ENCODE results near the gene ATF4.

The ATF4 gene

DNA sequence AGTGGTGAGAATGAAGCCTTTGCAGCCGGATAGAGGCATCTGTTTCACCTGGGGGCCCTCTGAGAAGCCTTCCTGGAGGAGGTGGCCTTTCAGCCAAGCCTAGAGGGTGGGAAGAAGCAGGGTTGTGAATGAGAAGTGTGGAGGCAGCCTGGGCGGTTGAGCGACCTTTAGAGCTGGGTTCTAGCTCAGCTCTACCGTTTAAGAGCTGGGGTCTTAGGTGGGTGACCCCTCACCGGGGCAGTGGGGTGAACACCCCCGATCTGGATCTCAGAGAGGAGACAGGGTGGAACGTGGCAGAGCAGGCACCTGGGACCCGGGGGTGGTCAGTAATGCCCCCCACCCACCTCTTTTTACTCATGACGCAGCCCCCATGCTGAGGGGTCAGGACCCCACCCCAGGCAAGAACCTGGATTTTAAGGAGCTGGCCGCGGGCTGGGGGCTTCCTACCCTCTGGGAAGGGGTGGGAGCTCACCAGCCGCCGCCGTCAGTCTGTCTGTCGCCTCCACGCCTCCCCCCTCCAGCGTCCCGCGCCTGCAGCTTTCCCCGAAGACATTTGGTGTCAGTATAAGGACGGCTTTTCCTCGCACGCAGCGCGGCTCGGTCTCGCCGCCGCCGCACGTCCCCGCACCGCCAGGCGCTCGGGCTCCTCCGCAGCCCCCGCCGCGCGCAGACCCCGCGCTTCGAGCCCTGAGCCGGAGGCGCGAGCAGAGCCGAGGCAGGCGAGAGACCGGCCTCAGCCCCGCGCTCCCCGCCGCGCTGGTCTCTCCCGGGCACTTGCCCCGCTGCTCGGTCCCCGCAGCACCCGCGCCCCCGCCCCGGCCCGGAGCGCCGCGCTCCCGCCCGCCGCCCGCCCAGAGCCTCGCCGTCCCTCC, 36.8 kb downstream of the ATF4 start:
- DNase-seq (ENCODE audit: low read depth in 2 of 2) = no peak

DNA sequence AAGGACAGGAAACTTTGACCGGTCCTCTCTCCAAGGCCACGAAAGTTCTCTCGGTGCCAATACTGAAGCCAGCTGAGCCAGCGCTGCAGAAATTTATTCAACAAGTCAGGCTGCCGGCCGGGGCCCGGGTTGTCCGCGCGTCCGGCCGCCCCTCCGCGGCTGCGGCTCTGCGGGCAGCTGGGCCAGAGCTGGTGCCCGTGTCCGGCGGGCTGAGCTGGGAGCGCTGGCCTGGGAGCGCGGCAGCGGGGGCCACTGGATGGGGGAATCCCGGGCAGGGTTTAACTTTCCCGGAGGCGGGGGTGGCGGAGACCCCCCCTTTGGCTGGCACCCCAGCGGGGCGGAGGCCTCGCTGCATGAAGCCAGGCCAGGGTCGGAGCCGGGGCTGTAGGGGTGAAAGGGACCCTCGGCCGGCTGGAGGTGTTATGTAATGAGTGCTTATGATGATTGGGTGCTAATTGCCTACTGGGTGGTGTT, 37.9 kb downstream of the ATF4 start:
- DNase-seq (ENCODE audit: low read depth in 2 of 2) = no peak

DNA sequence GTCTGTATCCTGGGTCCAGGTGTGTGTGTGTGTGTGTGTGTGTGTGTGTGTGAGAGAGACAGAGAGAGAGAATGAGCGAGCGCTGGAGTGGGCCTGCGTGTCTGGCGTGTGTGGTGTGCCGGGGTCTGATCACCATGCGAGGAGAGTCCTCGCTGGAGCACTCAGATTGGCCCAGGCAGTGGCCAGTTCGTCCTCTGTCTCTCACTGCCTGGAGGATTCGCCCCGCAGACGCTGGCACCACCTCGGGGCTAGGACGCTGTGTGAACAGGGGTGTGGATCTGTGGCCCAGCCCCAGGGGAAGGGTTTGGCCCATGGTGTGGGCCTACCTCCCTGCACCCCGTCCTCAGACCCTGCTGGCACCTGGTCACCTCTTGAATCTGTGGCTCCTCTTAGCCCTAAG, 38.6 kb downstream of the ATF4 start:
- no peak for DNase-seq (ENCODE audit: low read depth in 2 of 2)

DNA sequence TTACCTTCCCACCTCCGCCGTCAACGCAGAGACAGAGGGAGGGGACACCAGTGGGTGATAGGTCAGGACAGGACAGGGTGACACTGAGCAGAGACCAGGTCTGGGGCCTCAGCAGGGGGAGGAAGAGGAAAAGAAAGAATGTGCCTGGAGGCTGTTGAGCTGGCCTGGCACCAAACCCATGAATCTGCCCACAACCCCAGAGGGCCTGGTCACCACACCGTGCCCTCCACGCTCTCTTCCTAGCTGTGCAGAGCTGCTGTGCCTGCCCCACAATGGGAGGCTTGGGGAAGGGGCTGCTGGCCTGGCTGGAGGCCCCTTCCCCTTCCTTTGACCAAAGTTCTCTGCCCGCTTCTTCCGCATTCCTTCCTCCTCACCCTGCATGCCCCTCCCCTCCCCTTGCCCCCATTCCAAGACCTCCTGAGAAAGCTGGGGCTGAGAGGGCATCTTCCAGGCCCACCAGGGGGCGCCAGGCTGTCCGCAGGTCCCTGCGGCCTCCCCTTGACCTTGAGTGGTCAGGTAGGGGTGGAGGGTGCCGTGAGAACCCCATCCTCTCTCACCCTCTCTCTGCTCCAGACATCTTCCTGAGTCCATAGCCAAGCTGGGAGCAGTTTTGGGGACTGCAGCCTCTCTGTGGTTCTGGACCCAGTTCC, 39.2 kb downstream of the ATF4 start:
- no peak for DNase-seq (ENCODE audit: low read depth in 2 of 2)

DNA sequence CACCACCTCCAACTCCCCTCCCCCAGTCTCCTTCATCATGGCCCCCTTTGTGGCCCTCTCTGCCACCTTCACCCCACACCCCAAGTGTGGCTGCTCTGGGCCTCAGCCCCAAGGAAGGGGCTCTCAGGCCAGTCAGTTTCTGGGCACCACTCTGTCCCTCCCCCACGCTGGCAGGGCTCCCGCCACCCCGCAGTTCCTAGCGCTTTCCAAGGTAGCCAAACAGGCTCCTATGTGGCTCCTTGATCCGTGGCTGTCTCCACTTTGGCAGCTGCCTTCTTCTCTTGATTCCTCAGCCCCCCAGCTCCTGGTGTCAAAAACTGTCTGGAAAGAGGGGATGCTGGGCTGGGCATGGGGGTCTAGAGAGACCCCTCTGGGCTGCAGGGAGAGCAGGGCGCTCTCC, 39.8 kb downstream of the ATF4 start:
- DNase-seq (ENCODE audit: low read depth in 2 of 2) = no peak

DNA sequence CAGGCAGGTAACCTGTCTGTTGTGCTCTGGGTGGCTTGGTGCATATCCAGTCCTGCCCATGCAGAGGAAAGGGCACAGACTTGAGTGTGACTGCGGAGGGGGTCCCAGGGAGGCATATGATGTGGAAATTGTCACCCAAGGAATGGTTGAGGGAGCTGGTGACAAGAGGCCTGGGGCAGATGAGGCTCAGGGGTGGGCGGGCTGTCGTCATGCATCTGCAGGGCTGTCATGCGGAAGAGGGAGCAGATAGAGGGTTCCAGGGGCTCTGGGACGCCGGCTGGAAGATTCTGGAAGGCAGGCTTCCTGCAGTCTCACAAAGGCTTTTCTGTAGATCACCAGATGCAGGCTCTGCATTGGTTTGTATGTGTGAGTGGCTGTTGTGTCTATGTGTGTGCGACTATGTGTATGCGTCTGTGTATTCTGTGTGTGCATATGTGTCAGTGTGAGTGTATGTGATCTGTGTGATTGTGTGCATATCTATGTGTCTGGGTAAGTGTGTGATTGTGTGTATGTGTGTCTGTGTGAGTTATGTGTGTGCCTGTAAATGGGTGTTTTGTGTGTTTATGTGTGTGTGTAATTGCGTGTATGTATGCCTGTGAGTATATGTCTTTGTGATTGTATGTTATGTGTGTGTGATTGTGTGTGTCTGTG, 42.6 kb downstream of the ATF4 start:
- DNase-seq (ENCODE audit: low read depth in 2 of 2) = no peak

DNA sequence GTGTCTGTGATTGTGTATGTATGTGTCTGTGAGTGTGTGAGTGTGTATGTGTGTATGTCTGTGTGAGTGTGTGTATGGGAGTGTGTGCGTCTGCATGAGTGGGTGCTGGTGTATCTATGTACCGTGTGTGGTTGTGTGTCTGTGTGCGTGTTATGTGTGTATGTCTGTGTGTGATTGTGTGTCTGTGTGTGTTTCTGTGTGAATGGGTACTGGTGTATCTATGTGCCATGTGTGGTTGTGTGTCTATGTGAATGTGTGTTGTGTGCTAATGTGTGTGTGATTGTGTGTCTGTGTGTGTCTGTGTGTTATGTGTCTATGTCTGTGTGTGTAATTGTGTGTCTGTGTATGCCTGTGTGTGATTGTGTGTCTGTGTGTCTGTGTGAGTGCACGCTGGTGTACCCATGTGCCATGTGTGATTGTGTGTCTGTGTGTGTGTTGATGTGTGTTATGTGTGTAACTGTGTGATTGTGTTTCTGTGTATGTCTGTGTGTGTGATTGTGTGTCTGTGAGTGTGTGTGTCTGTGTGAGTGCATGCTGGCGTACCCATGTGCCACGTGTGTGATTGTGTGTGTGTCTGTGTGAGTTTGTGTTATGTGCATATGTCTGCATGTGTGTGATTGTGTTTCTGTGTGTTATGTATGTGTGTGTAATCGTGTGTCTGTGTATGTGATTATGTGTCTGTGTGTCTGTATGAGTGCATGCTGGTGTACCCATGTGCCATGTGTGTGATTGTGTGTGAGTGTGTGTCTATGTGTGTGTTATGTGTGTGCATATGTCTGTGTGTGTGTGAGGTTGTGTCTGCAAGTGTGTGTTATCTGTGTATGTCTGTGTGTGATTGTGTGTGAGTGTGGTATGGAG, 43.4 kb downstream of the ATF4 start:
- DNase-seq (ENCODE audit: low read depth in 2 of 2) = no peak

DNA sequence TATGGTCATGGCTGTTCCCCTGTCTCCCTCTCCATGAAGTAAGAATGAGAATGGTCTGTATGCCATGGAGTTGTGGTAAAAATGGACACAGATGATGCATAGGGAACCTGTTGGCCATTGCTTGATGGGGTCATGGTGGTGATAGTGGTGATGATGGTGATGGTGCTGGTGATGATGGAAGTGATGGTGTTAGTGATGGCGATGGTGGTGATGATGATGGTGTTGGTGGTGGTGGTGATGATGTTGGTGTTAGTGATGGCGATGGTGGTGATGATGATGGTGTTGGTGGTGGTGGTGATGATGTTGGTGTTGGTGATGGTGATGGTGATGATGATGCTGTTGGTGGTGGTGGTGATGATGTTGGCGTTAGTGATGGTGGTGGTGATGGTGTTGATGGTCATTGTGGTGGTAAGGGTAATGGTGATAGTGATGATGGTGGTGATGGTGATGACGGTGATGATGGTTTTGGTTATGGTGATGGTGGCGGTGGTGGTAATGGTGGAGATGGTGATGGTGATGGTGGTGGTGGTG, 45.1 kb downstream of the ATF4 start:
- DNase-seq (ENCODE audit: low read depth in 2 of 2) = no peak

DNA sequence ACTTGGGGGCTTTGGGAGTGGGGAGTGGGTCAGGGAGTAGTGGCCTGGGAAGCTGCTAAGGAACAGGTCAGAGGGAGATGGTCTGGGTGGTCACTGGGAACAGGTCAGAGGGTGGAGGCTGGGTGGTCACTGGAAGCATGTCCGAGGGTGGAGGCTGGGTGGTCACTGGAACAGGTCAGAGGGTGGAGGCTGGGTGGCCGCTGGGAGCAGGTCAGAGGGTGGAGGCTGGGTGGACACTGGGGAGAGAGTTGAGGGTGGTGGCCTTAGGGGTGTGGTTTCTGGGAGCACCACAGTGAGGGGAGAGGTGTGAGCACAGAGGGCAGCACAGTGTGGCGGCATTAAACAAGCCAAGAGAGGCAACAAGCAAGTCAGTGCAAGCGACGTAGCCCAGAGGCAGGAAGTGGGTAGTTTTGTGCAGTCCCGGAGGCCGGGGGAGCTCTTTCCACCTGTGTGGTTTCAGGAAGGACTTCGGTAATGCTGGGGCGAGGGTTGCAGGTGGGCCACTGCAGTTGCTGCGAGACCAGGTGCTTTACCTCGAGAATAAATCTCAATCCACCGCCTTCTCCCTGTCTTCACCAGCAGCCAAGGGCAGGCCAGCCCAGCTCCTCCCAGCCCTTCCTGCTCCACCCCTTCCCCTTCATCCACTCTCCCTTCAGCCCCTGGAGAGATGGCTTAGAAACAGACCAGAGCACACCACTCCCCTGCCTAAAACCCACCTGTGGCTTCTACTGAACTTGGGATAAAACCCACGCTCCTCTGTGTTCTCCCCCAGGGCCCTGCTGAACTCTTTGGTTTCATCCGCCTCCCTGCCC, 47.0 kb downstream of the ATF4 start:
- DNase-seq (ENCODE audit: low read depth in 2 of 2) = peak in 1 of 2 donors; percentile 17

DNA sequence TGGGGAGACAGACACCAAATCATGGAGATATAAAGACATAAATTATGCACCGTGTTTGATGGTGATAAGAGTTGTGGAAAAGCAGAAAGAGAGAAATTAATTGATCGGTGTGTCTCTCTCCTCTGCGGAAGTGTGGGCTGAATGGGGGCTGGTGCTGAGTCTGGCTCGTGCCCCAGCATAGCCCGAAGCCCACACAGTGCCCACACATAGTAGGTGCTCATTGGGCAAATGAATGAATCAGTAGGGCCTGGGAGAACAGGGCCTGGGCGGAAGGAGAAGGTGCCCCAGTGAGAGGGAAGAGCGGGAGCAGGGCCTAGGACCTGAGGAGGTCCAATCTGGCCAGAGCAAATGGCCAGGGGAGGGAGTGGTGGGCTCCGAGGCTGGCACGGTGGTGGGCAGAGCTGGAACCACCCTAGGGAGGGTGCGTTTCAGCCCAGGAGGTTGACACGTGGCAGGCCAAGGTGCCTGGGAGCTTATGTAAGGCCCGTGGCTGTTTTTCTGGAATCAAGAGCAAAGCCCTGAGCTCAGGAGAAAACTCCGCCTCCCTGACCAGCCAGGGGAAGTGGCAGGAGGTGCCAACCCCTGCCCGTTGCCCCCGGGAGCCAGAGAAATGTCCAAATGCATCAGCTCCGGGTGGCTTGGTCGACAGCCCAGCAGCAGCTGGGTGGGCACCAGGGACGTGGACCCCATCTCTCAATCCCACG, 48.1 kb downstream of the ATF4 start:
- no peak for DNase-seq (ENCODE audit: low read depth in 2 of 2)

DNA sequence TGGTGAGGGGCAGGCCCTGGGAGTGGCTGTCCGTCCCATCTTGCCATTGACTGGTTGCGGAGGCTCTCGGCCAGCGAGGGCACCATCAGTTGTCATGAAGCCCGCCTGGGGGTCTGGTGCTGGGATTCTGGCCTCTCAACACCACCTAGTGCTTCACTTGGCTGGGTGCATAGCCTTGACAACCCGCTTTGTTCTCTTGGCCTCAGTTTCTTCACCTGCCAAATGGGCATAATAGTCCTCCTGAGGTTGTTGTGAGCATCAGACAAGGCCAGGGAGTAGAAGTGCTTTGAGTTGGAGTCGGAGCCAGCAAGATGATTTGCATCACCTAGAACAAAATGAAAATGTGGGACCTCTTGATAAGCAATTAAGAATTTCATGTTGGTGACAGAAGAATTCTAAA, 48.7 kb downstream of the ATF4 start:
- DNase-seq (ENCODE audit: low read depth in 2 of 2) = no peak

DNA sequence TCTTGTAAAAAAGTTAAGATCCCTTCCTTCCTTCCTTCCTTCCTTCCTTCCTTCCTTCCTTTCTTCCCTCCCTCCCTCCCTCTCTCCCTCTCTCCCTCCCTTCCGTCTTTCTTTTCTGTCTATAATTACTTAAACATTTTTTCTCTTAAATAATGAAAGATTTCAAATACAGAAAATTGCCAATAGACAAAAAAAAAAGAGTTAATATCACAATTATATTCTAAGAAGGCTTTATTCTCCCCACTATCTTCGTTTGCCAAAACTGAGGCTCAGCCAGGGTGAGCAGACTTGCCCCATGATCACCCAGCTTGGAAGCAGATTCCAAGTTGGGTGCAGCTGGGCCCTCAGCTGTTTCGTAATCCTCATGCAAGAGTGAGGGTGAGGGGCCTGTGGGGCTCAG, 49.9 kb downstream of the ATF4 start:
- DNase-seq (ENCODE audit: low read depth in 2 of 2) = no peak

DNA sequence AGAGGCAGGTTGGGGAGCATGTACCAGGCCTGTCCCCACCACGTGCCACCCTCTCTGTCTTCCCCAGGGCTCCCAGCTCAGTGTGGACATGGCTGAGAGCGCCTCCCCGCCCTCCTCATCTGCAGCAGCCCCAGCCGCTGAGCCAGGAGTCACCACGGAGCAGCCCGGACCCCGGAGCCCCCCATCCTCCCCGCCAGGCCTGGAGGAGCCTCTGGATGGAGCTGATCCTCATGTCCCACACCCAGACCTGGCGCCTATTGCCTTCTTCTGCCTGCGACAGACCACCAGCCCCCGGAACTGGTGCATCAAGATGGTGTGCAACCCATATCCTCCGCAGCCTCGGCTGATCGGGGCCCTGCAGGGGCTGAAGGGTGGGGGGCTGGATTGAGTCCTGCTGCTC, 50.3 kb downstream of the ATF4 start, which contains the start of gene CACNA1I:
Gene CACNA1I (plus strand): TSS at position 89 of the 400 bp plus-strand sequence. CDS start 0 bp downstream, at position 89.
- no peak for DNase-seq (ENCODE audit: low read depth in 2 of 2)

DNA sequence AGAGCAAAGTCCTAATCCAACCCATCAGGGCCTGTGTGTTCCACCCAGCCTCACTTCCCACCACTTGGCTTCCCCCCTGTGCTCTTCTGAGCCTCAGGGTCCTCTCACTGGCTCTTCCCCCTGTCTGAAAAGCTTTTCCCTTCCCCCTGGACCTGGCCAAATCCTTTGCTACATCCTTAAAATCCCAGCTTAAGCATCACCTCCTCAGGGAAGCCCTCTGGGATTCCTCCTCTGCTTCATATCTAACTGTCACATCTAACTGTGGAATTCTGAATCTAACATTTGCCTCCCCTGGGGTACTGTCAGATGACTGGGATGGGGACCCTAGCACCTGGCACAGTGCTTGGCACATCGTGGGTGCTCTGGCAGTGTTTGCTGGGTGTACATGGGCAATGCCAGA, 51.2 kb downstream of the ATF4 start:
- DNase-seq (ENCODE audit: low read depth in 2 of 2) = no peak
